ENCODE results near the gene CD22. TPM values are rescaled to one million over a fixed set of nuclear protein-coding genes. Genes with fewer than 3 reads are reported as not detected.

CD22 gene
- total RNA-seq, 1 experiment from 2014 or later: not detected

- H2BK12ac ChIP-seq (ENCODE audit: insufficient read length, low read depth, low read length): no peak overlapping the region
- H3K27me3 Mint-ChIP-seq (ENCODE audit: low read depth): no peaks in the 10 kb centered on the region; the same call in 1 of the 2 replicates
- no peak overlapping the region for H3T11ph ChIP-seq (ENCODE audit: low read length)
- no peaks in the 10 kb centered on the region for H3K23me2 ChIP-seq (ENCODE audit: insufficient read length, low read depth, low read length, poor library complexity, severe bottlenecking)
- H3K4me1 ChIP-seq (ENCODE audit: insufficient read depth, low read length): no peaks in the 10 kb centered on the region; the same call in 1 of the 2 replicates
- H3K4ac ChIP-seq (ENCODE audit: low read depth, low read length): no peak overlapping the region
- no peak overlapping the region for H3K18ac ChIP-seq (ENCODE audit: insufficient read length, low read depth, low read length)
- H4K20me1 ChIP-seq (ENCODE audit: control insufficient read depth, insufficient read depth, insufficient read length): no peaks in the 10 kb centered on the region
- no peaks in the 10 kb centered on the region for H3K79me2 ChIP-seq (ENCODE audit: insufficient read depth, low read length)
- DNase-seq: no peak
- no peak overlapping the region for H3K56ac ChIP-seq (ENCODE audit: insufficient read length, low read depth, low read length)
- no peak overlapping the region for H4K5ac ChIP-seq (ENCODE audit: insufficient read length, low read depth, low read length)
- H3K79me1 ChIP-seq (ENCODE audit: insufficient read depth, low read depth, low read length, poor library complexity, severe bottlenecking): no peaks in the 10 kb centered on the region
- peaks cover 0 to 4% of the 10 kb centered on the region in 2 experiments; a peak in 1 of 4 replicates for H3K4me1 Mint-ChIP-seq
- no peak overlapping the region for H3K9ac ChIP-seq (ENCODE audit: extremely low read depth, insufficient read length, low read length)
- H3K23ac ChIP-seq (ENCODE audit: insufficient read length, low read depth, low read length): no peak overlapping the region
- H3K4me2 ChIP-seq (ENCODE audit: insufficient read depth, insufficient read length, low read length): no peak overlapping the region
- no peak overlapping the region for H3K27ac ChIP-seq (ENCODE audit: insufficient read length, low read depth, low read length)
- H2BK120ac ChIP-seq (ENCODE audit: low read depth, low read length, poor library complexity, severe bottlenecking): no peak overlapping the region
- no peaks in the 10 kb centered on the region for H3K27me3 ChIP-seq (ENCODE audit: insufficient read depth, low read length)
- no peak overlapping the region for H3K14ac ChIP-seq (ENCODE audit: insufficient read depth, low read length)
- no peak overlapping the region; a peak in 1 of 5 replicates for H3K4me3 Mint-ChIP-seq
- H3K9me3 Mint-ChIP-seq: no peaks in the 10 kb centered on the region
- no peak overlapping the region for H4K91ac ChIP-seq (ENCODE audit: insufficient read length, low read depth, low read length)
- no peak overlapping the region for H3K27ac Mint-ChIP-seq
- H2BK5ac ChIP-seq (ENCODE audit: insufficient read length, low read length): no peak overlapping the region
- no peaks in the 10 kb centered on the region for H3K9me3 ChIP-seq (ENCODE audit: control insufficient read depth, low read depth, low read length)
- H2BK15ac ChIP-seq (ENCODE audit: low read depth, low read length): no peak overlapping the region
- WGBS (ENCODE audit: extremely low coverage, insufficient read length, low lambda C conversion rate): no CpG with 5 or more reads among the region's 10 CpGs
- H4K8ac ChIP-seq (replicated peaks; ENCODE audit: insufficient read length, low read depth, low read length): no peak overlapping the region
- H2AK5ac ChIP-seq (ENCODE audit: insufficient read length, low read length): no peak overlapping the region
- H2AFZ ChIP-seq (ENCODE audit: low read length): no peak overlapping the region
- no peak overlapping the region for H2BK20ac ChIP-seq (ENCODE audit: low read depth, low read length, poor library complexity, severe bottlenecking)
- no peak for TF ChIP-seq CTCF (conservative IDR thresholded peaks at IDR 0.05)
- peaks cover 0 to 2% (median 0%) of the 10 kb centered on the region in 3 experiments; a peak in 1 of 7 replicates for H3K36me3 Mint-ChIP-seq (ENCODE audit: insufficient read depth in 1 of 3, low read depth in 3 of 3)
Observed at GRCh38 chr19:35310811-35311465, 18.0 kb upstream of the CD22 start.

All from H9 (cell line).